Activated CD4-positive, alpha-beta T cell treated with anti-CD3 and anti-CD28 coated beads, Interleukin-2, amount 10 ng/mL, durations not matched to agents 24 days and 14 days (primary cell): ENCODE results near the gene PFN1. TPM values are rescaled to one million over a fixed set of nuclear protein-coding genes. Genes with fewer than 3 reads are reported as not detected.
A peak's percentile ranks its signal among the peaks of the same experiment; 100 is the strongest.

ENCODE experiments used
- DNase-seq: peaks from one replicate; pipeline ENCODE4 v3.0.0; 2022
- H3K27ac Mint-ChIP-seq: one replicate; pipeline ENCODE4 v1.8.0; 2022; ENCODE audit warnings: mild to moderate bottlenecking, mixed read lengths
- H3K27me3 Mint-ChIP-seq: one replicate; pipeline ENCODE4 v1.8.0; 2022; ENCODE audit warnings: mixed read lengths
- H3K36me3 Mint-ChIP-seq: one replicate; pipeline ENCODE4 v1.8.0; 2022; ENCODE audit warnings: low read depth, mild to moderate bottlenecking, mixed read lengths
- H3K4me1 Mint-ChIP-seq: one replicate; pipeline ENCODE4 v1.8.0; 2021; ENCODE audit warnings: mixed read lengths
- H3K4me3 Mint-ChIP-seq: one replicate; pipeline ENCODE4 v1.8.0; 2022; ENCODE audit warnings: mild to moderate bottlenecking, moderate library complexity, mixed read lengths
- H3K9me3 Mint-ChIP-seq: one replicate; pipeline ENCODE4 v1.8.0; 2021; ENCODE audit warnings: mixed read lengths
- intact Hi-C: fragments of 100-400 bp; cut with micrococcal nuclease; formaldehyde crosslinking; loops from one replicate; pipeline ENCODE4 v1.15.1; 2023
- total RNA-seq: library from RNA; stranded (reverse); gene quantifications from 2 replicates; pipeline ENCODE4 v1.2.3, GENCODE V29; 2022

PFN1 gene
- total RNA-seq, 1 donor from 2014 or later = 1,471 TPM

- Mint-ChIP-seq H3K9me3 (no peaks in the 10 kb centered on the region), H3K4me3 (no peak overlapping the region), H3K27ac (no peak overlapping the region), H3K27me3 (no peaks in the 10 kb centered on the region), H3K36me3 (peaks cover 57% of the 10 kb centered on the region), H3K4me1 (peaks cover 3% of the 10 kb centered on the region)
- no peak for DNase-seq
- intact Hi-C loops = no loop called here
These were observed 24.4 kb upstream of the PFN1 start for GRCh38 chr17:4972752-4973151.

- no peaks in the 10 kb centered on the region for H3K27me3 Mint-ChIP-seq
- intact Hi-C loops = no loop called here
- H3K4me1 Mint-ChIP-seq = peaks cover 3% of the 10 kb centered on the region
- no peaks in the 10 kb centered on the region for H3K9me3 Mint-ChIP-seq
- DNase-seq = no peak
- no peak overlapping the region for H3K4me3 Mint-ChIP-seq
- peaks cover 53% of the 10 kb centered on the region for H3K36me3 Mint-ChIP-seq
- H3K27ac Mint-ChIP-seq = no peak overlapping the region
These were observed 24.0 kb upstream of the PFN1 start for GRCh38 chr17:4972322-4972721.

- intact Hi-C loops = no loop called here
- no peaks in the 10 kb centered on the region for H3K27me3 Mint-ChIP-seq
- peaks cover 3% of the 10 kb centered on the region for H3K4me1 Mint-ChIP-seq
- no peak overlapping the region for H3K27ac Mint-ChIP-seq
- DNase-seq = no peak
- H3K9me3 Mint-ChIP-seq = no peaks in the 10 kb centered on the region
- peaks cover 48% of the 10 kb centered on the region for H3K36me3 Mint-ChIP-seq
- H3K4me3 Mint-ChIP-seq = no peak overlapping the region
These were observed 23.5 kb upstream of the PFN1 start for GRCh38 chr17:4971826-4972225.

- no peak overlapping the region for H3K27ac Mint-ChIP-seq
- H3K9me3 Mint-ChIP-seq = no peaks in the 10 kb centered on the region
- intact Hi-C loops = no loop called here
- peak overlapping the region; percentile 27 for H3K4me3 Mint-ChIP-seq
- peaks cover 51% of the 10 kb centered on the region for H3K36me3 Mint-ChIP-seq
- H3K4me1 Mint-ChIP-seq = peaks cover 10% of the 10 kb centered on the region
- no peaks in the 10 kb centered on the region for H3K27me3 Mint-ChIP-seq
- DNase-seq = no peak
These were observed 21.9 kb upstream of the PFN1 start for GRCh38 chr17:4970273-4970672.

- peaks cover 50% of the 10 kb centered on the region for H3K36me3 Mint-ChIP-seq
- no peaks in the 10 kb centered on the region for H3K9me3 Mint-ChIP-seq
- intact Hi-C loops = loop anchor here (10.0 kb wide), 1 partner anchor 175 kb away; the partner anchor contains the start of gene PSMB6
- no peak overlapping the region for H3K27ac Mint-ChIP-seq
- no peak overlapping the region for H3K4me3 Mint-ChIP-seq
- peaks cover 12% of the 10 kb centered on the region for H3K4me1 Mint-ChIP-seq
- DNase-seq = no peak
- no peaks in the 10 kb centered on the region for H3K27me3 Mint-ChIP-seq
These were observed 21.3 kb upstream of the PFN1 start for GRCh38 chr17:4969551-4970173.

- H3K4me3 Mint-ChIP-seq = no peak overlapping the region
- H3K4me1 Mint-ChIP-seq = peaks cover 12% of the 10 kb centered on the region
- no peaks in the 10 kb centered on the region for H3K9me3 Mint-ChIP-seq
- H3K36me3 Mint-ChIP-seq = peaks cover 45% of the 10 kb centered on the region
- H3K27ac Mint-ChIP-seq = no peak overlapping the region
- intact Hi-C loops = loop anchor here (10.0 kb wide), 1 partner anchor 174 kb away; the partner anchor contains the start of gene PSMB6
- no peaks in the 10 kb centered on the region for H3K27me3 Mint-ChIP-seq
- DNase-seq = peak; percentile 78
These were observed 20.8 kb upstream of the PFN1 start for GRCh38 chr17:4969047-4969550.

GRCh38 chr17:4968486-4969046 is 20.2 kb upstream of the PFN1 start:
- Mint-ChIP-seq H3K9me3 (no peaks in the 10 kb centered on the region), H3K27ac (no peak overlapping the region), H3K4me3 (no peak overlapping the region), H3K4me1 (peaks cover 12% of the 10 kb centered on the region), H3K27me3 (no peaks in the 10 kb centered on the region), H3K36me3 (peaks cover 40% of the 10 kb centered on the region)
- intact Hi-C loops = loop anchor here (10.0 kb wide), 1 partner anchor 174 kb away; the partner anchor contains the start of gene PSMB6
- no peak for DNase-seq

- intact Hi-C loops = loop anchor here (1.0 to 10.0 kb wide), 5 partner anchors 19 to 173 kb away; partner anchors contain the start of genes CAMTA2, INCA1, KIF1C and PFN1
- H3K4me1 Mint-ChIP-seq = peaks cover 12% of the 10 kb centered on the region
- no peaks in the 10 kb centered on the region for H3K9me3 Mint-ChIP-seq
- H3K27ac Mint-ChIP-seq = peak within 1 kb of the TSS; percentile 82
- no peaks in the 10 kb centered on the region for H3K27me3 Mint-ChIP-seq
- H3K36me3 Mint-ChIP-seq = peaks cover 37% of the 10 kb centered on the region
- H3K4me3 Mint-ChIP-seq = no peak within 1 kb of the TSS
- peak; percentile 99 for DNase-seq
These were observed 19.5 kb upstream of the PFN1 start, which contains the start of gene SPAG7 for GRCh38 chr17:4967539-4968485. SPAG7 (minus strand) TSS chr17:4967817; CDS start chr17:4967804, 13 bp downstream.

- intact Hi-C loops = loop anchor here (1.0 to 10.0 kb wide), 5 partner anchors 19 to 172 kb away; partner anchors contain the start of genes CAMTA2, INCA1, KIF1C and PFN1
- H3K9me3 Mint-ChIP-seq = no peaks in the 10 kb centered on the region
- H3K4me3 Mint-ChIP-seq = no peak overlapping the region
- H3K36me3 Mint-ChIP-seq = peaks cover 30% of the 10 kb centered on the region
- H3K27ac Mint-ChIP-seq = peak overlapping the region; percentile 82
- H3K4me1 Mint-ChIP-seq = peaks cover 12% of the 10 kb centered on the region
- H3K27me3 Mint-ChIP-seq = no peaks in the 10 kb centered on the region
- peak; percentile 98 for DNase-seq
These were observed 18.7 kb upstream of the PFN1 start for GRCh38 chr17:4966844-4967538.

- peak overlapping the region; percentile 55 for H3K4me3 Mint-ChIP-seq
- intact Hi-C loops = loop anchor here (10.0 kb wide), 1 partner anchor 171 kb away; the partner anchor contains the start of gene PSMB6
- DNase-seq = no peak
These were observed 17.1 kb upstream of the PFN1 start for GRCh38 chr17:4965311-4965986.

GRCh38 chr17:4960279-4960922 is 12.1 kb upstream of the PFN1 start:
- Mint-ChIP-seq H3K9me3 (no peaks in the 10 kb centered on the region), H3K36me3 (peaks cover 36% of the 10 kb centered on the region), H3K27me3 (no peaks in the 10 kb centered on the region), H3K27ac (no peak overlapping the region), H3K4me3 (no peak overlapping the region), H3K4me1 (peaks cover 7% of the 10 kb centered on the region)
- no peak for DNase-seq
- intact Hi-C loops = loop anchor here (10.0 kb wide), 1 partner anchor 166 kb away; the partner anchor contains the start of gene PSMB6

More at GRCh38 chr17:4965311-4965986, 17.1 kb upstream of the PFN1 start:
- Mint-ChIP-seq H3K27me3 (no peaks in the 10 kb centered on the region), H3K9me3 (no peaks in the 10 kb centered on the region), H3K36me3 (peaks cover 25% of the 10 kb centered on the region), H3K4me1 (peaks cover 12% of the 10 kb centered on the region), H3K27ac (no peak overlapping the region)

- DNase-seq = no peak
- Mint-ChIP-seq H3K9me3 (no peaks in the 10 kb centered on the region), H3K4me3 (no peak overlapping the region), H3K27me3 (no peaks in the 10 kb centered on the region), H3K27ac (no peak overlapping the region), H3K36me3 (peaks cover 30% of the 10 kb centered on the region), H3K4me1 (peaks cover 4% of the 10 kb centered on the region)
- intact Hi-C loops = no loop called here
These were observed 11.1 kb upstream of the PFN1 start for GRCh38 chr17:4959261-4959965.
